Measurements from ENCODE around the gene MAP6.

DNA sequence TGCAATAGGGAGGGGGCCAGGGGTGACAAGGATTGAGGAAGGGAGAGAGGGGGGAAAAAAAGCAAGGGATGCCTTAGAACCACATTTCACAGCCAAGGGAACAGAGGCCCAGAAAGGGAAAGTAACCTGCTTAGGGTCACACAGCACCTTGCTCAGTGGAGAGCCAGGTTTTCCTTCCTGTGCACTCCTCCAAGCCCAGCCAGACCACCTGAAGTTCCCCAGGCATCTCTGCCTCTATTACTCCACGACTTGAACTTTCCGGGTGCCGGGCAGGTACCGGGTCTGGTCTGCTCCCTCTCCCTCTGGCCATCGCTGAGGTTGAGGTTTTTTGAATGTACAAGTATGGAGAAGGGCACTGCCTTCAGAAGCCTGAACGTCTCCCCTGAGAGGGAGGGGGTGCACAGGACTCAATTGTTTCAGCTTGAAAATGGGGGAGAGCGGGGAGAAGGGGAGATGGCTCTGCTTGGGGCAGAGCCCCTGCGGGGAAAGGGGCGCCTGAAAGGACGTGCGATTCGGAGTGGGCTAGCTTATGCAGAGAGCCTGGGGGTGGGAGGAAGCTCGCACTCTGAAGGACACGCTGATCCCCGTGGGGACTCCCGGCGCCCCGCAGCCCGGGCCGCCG is 107.3 kb downstream of the MAP6 start:
- TF ChIP-seq, protein P1, sequence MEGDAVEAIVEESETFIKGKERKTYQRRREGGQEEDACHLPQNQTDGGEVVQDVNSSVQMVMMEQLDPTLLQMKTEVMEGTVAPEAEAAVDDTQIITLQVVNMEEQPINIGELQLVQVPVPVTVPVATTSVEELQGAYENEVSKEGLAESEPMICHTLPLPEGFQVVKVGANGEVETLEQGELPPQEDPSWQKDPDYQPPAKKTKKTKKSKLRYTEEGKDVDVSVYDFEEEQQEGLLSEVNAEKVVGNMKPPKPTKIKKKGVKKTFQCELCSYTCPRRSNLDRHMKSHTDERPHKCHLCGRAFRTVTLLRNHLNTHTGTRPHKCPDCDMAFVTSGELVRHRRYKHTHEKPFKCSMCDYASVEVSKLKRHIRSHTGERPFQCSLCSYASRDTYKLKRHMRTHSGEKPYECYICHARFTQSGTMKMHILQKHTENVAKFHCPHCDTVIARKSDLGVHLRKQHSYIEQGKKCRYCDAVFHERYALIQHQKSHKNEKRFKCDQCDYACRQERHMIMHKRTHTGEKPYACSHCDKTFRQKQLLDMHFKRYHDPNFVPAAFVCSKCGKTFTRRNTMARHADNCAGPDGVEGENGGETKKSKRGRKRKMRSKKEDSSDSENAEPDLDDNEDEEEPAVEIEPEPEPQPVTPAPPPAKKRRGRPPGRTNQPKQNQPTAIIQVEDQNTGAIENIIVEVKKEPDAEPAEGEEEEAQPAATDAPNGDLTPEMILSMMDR (IDR thresholded peaks at IDR 0.05): no peak
- TF ChIP-seq POLR2A (IDR thresholded peaks at IDR 0.05): no peak
